ENCODE measurements around the gene ANP32A.

ANP32A gene

DNA sequence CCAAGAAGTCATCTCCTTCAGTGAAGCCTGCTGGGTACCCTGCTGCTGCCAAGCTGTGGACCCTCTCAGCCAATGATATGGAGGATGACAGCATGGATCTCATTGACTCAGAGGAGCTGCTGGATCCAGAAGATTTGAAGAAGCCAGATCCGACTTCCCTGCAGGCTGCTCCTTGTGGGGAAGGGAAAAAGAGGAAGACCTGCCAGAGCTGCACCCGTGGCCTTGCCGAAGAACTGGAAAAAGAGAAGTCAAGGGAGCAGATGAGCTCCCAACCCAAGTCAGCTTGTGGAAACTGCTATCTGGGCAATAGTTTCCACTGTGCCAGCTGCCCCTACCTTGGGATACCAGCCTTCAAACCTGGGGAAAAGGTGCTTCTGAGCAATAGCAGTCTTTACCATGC is 13.7 kb upstream of the ANP32A start:
- TF ChIP-seq POLR2AphosphoS5 (IDR thresholded peaks at IDR 0.05; ENCODE audit: low read depth, low read length) (no peak), FOXP2 (optimal IDR thresholded peaks at IDR 0.05; ENCODE audit: borderline replicate concordance, extremely low read depth, extremely low read length, insufficient read depth) (no peak), SIN3A (IDR thresholded peaks at IDR 0.05; ENCODE audit: borderline replicate concordance, insufficient read depth, low read length) (no peak), TAF1 (IDR thresholded peaks at IDR 0.05; ENCODE audit: borderline replicate concordance, insufficient read depth, low read length) (no peak)
- TF ChIP-seq, protein P1, sequence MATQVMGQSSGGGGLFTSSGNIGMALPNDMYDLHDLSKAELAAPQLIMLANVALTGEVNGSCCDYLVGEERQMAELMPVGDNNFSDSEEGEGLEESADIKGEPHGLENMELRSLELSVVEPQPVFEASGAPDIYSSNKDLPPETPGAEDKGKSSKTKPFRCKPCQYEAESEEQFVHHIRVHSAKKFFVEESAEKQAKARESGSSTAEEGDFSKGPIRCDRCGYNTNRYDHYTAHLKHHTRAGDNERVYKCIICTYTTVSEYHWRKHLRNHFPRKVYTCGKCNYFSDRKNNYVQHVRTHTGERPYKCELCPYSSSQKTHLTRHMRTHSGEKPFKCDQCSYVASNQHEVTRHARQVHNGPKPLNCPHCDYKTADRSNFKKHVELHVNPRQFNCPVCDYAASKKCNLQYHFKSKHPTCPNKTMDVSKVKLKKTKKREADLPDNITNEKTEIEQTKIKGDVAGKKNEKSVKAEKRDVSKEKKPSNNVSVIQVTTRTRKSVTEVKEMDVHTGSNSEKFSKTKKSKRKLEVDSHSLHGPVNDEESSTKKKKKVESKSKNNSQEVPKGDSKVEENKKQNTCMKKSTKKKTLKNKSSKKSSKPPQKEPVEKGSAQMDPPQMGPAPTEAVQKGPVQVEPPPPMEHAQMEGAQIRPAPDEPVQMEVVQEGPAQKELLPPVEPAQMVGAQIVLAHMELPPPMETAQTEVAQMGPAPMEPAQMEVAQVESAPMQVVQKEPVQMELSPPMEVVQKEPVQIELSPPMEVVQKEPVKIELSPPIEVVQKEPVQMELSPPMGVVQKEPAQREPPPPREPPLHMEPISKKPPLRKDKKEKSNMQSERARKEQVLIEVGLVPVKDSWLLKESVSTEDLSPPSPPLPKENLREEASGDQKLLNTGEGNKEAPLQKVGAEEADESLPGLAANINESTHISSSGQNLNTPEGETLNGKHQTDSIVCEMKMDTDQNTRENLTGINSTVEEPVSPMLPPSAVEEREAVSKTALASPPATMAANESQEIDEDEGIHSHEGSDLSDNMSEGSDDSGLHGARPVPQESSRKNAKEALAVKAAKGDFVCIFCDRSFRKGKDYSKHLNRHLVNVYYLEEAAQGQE (IDR thresholded peaks at IDR 0.05; ENCODE audit: insufficient read depth in 1 of 2, low read depth in 2 of 2, low read length in 2 of 2) = no peak

DNA sequence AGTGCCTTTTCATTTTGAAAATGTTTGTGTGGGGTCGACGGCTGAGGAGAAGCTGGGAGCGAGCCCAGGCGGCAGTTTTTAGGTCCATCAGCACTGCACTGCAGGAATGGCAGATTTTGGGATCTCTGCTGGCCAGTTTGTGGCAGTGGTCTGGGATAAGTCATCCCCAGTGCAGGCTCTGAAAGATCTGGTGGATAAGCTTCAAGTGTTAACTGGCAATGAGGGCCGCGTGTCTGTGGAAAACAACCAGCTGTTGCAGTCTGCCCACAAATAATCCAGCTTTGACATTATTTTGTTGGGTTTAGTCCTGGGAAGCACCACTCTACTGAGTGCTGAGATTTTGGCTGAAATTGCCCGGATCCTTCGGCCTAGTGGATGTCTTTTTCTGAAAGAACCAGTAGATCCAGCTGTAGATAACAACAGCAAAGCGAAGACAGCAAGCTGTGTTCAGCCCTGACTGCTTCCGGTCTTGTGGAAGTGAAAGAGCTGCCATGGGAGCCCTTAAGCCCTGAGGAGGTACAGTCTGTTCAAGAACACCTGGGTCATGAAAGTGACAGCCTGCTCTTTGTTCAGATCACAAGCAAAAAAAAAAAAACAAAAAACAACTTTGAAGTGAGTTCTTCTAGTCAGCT is 13.1 kb upstream of the ANP32A start:
- TF ChIP-seq SIN3A (IDR thresholded peaks at IDR 0.05; ENCODE audit: borderline replicate concordance, insufficient read depth, low read length) (peak; percentile 44; the same call in 1 of the 2 replicates), POLR2AphosphoS5 (IDR thresholded peaks at IDR 0.05; ENCODE audit: low read depth, low read length) (no peak), FOXP2 (optimal IDR thresholded peaks at IDR 0.05; ENCODE audit: borderline replicate concordance, extremely low read depth, extremely low read length, insufficient read depth) (no peak), TAF1 (IDR thresholded peaks at IDR 0.05; ENCODE audit: borderline replicate concordance, insufficient read depth, low read length) (no peak)
- TF ChIP-seq, protein P1 (IDR thresholded peaks at IDR 0.05; ENCODE audit: insufficient read depth in 1 of 2, low read depth in 2 of 2, low read length in 2 of 2) = no peak

DNA sequence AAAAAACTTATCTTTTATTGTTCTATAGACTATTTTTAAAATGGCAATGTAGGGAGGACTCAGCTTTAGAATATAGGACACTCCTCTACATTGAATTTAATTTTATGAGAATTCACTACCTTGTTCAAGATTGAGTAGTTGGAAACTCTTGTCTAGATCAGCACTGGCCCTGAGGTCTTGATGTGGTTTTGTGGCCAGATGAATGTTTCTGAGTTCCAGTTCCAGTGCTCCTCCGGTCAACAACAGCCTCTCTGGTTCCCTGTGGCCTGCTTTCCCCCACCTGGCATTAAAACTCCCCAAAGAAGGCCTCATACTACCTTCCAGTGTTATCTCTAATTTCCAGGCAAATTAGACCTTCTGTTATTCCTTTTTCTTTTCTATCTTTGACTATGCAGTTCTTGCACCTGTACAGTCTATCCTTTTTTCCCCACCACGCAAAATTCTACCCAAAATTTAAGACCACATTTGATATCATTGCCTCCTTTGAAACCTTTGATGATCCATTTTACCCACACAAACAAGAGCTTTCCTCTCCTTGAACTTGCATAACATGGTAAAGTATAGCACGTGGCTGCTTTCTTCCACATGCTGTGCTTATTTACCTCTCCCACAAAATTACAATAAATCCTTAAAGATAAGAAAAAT is 9.6 kb upstream of the ANP32A start:
- no peak for TF ChIP-seq POLR2AphosphoS5 (IDR thresholded peaks at IDR 0.05; ENCODE audit: low read depth, low read length)
- TF ChIP-seq FOXP2 (optimal IDR thresholded peaks at IDR 0.05; ENCODE audit: borderline replicate concordance, extremely low read depth, extremely low read length, insufficient read depth) = no peak
- no peak for TF ChIP-seq SIN3A (IDR thresholded peaks at IDR 0.05; ENCODE audit: borderline replicate concordance, insufficient read depth, low read length)
- no peak for TF ChIP-seq TAF1 (IDR thresholded peaks at IDR 0.05; ENCODE audit: borderline replicate concordance, insufficient read depth, low read length)
- TF ChIP-seq, protein P1 (IDR thresholded peaks at IDR 0.05; ENCODE audit: insufficient read depth in 1 of 2, low read depth in 2 of 2, low read length in 2 of 2) = no peak

DNA sequence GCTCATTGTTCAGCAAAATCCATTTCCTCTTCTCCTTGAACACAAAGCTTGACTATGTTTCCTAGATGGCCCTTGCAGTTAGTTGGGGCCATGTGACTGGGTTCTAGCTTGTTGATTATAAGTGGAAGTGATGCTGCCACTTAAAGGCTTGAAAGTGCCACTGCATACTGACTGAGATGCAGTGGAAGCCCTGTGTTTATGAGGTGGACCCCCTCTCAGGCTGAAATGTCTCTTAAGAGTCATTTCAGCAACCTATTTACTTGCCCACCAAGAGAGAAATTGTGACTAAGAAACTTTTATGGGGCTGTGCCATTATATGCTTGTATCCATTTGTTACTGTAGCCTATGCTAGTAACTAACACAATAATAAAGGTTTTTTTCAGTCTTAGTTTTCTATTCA is 8.4 kb upstream of the ANP32A start:
- TF ChIP-seq TAF1 (IDR thresholded peaks at IDR 0.05; ENCODE audit: borderline replicate concordance, insufficient read depth, low read length) (no peak), SIN3A (IDR thresholded peaks at IDR 0.05; ENCODE audit: borderline replicate concordance, insufficient read depth, low read length) (no peak), POLR2AphosphoS5 (IDR thresholded peaks at IDR 0.05; ENCODE audit: low read depth, low read length) (no peak), FOXP2 (optimal IDR thresholded peaks at IDR 0.05; ENCODE audit: borderline replicate concordance, extremely low read depth, extremely low read length, insufficient read depth) (no peak)
- TF ChIP-seq, protein P1 (IDR thresholded peaks at IDR 0.05; ENCODE audit: insufficient read depth in 1 of 2, low read depth in 2 of 2, low read length in 2 of 2) = no peak
